ENCODE measurements around the gene CMSS1.

Gene CMSS1

GRCh38 chr3:100033184-100033583 is 215.5 kb downstream of the CMSS1 start:
- TF ChIP-seq POLR2AphosphoS5 (IDR thresholded peaks at IDR 0.05; ENCODE audit: low read depth) (no peak), SPI1 (IDR thresholded peaks at IDR 0.05; ENCODE audit: borderline replicate concordance, low read depth) (no peak), GABPA (IDR thresholded peaks at IDR 0.05; ENCODE audit: low read depth) (no peak)
- no peak for DNase-seq (ENCODE audit: low read depth in 1 of 2, low spot score in 1 of 2)
- Histone ChIP-seq H3K4me3 (replicated peaks; ENCODE audit: insufficient read depth, low read length) (no peak overlapping the region), H3K27ac (replicated peaks) (no peak overlapping the region), H3K27me3 (ENCODE audit: insufficient read depth, poor library complexity, severe bottlenecking) (no peaks in the 10 kb centered on the region)

- H3K4me3 ChIP-seq (replicated peaks; ENCODE audit: insufficient read depth, low read length), result no peak overlapping the region
- H3K27ac ChIP-seq (replicated peaks), result no peak overlapping the region
- DNase-seq (ENCODE audit: low read depth in 1 of 2, low spot score in 1 of 2), result no peak
- H3K27me3 ChIP-seq (ENCODE audit: insufficient read depth, poor library complexity, severe bottlenecking), result no peaks in the 10 kb centered on the region
- TF ChIP-seq POLR2AphosphoS5 (IDR thresholded peaks at IDR 0.05; ENCODE audit: low read depth) (no peak), REST (IDR thresholded peaks at IDR 0.05; ENCODE audit: insufficient replicate concordance, low read depth) (no peak), CTCF (IDR thresholded peaks at IDR 0.05; ENCODE audit: insufficient read depth, low read length) (no peak), GABPA (IDR thresholded peaks at IDR 0.05; ENCODE audit: low read depth) (no peak)
Observed at GRCh38 chr3:100033903-100034471, 216.3 kb downstream of the CMSS1 start.

- H3K27me3 ChIP-seq (ENCODE audit: insufficient read depth, poor library complexity, severe bottlenecking), result no peaks in the 10 kb centered on the region
- DNase-seq (ENCODE audit: low read depth in 1 of 2, low spot score in 1 of 2), result no peak
- TF ChIP-seq CTCF (IDR thresholded peaks at IDR 0.05; ENCODE audit: insufficient read depth, low read length) (no peak), SPI1 (IDR thresholded peaks at IDR 0.05; ENCODE audit: borderline replicate concordance, low read depth) (no peak), REST (IDR thresholded peaks at IDR 0.05; ENCODE audit: insufficient replicate concordance, low read depth) (no peak), POLR2AphosphoS5 (IDR thresholded peaks at IDR 0.05; ENCODE audit: low read depth) (no peak), GABPA (IDR thresholded peaks at IDR 0.05; ENCODE audit: low read depth) (no peak)
- H3K27ac ChIP-seq (replicated peaks), result no peak overlapping the region
- H3K4me3 ChIP-seq (replicated peaks; ENCODE audit: insufficient read depth, low read length), result no peak overlapping the region
Observed at GRCh38 chr3:100039075-100039474, 221.4 kb downstream of the CMSS1 start.

GRCh38 chr3:100040451-100041225 is 223.0 kb downstream of the CMSS1 start:
- Histone ChIP-seq H3K27ac (replicated peaks) (no peak overlapping the region), H3K4me3 (replicated peaks; ENCODE audit: insufficient read depth, low read length) (no peak overlapping the region), H3K27me3 (ENCODE audit: insufficient read depth, poor library complexity, severe bottlenecking) (no peaks in the 10 kb centered on the region)
- no peak for DNase-seq (ENCODE audit: low read depth in 1 of 2, low spot score in 1 of 2)
- no peak for TF ChIP-seq SPI1 (IDR thresholded peaks at IDR 0.05; ENCODE audit: borderline replicate concordance, low read depth)
- no peak for TF ChIP-seq CTCF (IDR thresholded peaks at IDR 0.05; ENCODE audit: insufficient read depth, low read length)
- TF ChIP-seq REST (IDR thresholded peaks at IDR 0.05; ENCODE audit: insufficient replicate concordance, low read depth), result no peak
- TF ChIP-seq GABPA (IDR thresholded peaks at IDR 0.05; ENCODE audit: low read depth), result no peak
